Right forelimb (tissue), 1 donor: ENCODE measurements around the gene ITFG2.
"Not testable (repeated sequence)": the region's sequence is repeated elsewhere in the genome, so short reads cannot be mapped to it uniquely, and the experiment has no call there.

Experiments used
- DNase-seq: peaks from one replicate; pipeline ENCODE4 v3.0.0-alpha.2; 2018

ITFG2 gene

DNA sequence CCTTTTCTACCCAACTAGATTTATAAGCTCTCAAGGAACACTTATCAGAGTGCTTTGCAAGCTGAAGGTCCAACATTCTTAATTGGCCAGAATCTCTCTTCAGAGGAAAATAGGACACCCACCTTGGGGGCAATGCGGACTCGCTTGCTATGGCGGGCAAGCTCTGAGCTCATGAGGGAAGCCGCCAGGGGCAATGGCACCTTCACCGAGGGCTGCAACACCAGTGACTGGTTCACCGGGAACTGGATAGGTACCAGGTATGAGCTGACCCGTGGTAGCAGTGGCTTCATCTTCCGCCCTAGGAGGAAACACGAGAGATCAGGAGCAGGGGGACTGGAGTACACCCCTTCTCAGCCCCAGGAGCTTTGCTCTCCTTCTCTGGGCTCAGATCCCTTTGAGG lies 51.7 kb downstream of the ITFG2 start:
- no peak for DNase-seq

DNA sequence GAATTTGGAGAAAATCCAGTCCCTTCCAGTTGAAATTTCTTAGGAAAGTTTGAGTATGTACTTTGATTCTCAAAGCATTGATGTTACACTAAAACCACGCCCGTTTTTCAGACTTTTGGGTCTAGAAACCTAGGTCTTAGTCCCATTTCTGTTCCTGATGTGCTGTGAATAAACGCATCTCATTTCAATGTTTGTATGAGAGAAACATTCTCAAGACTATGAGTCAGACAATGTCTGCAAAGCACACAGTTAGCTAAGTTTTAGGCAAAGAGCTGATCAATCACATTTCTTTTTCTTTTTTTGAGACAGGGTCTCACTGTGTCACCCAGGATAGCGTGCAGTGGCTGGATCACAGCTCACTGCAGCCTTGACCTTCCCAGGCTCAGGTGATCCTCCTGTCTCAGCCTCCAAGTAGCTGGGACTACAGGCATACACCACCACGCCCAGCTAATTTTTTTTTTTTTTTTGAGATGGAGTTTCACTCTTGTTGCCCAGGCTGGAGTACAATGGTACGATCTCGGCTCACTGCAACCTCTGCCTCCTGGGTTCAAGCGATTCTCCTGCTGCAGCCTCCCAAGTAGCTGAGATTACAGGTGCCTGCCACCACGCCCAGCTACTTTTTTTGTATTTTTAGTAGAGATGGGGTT lies 56.6 kb downstream of the ITFG2 start:
- DNase-seq, result not testable (repeated sequence)
